MM.1S (cell line): ENCODE data around the gene NF2.

Experiments
- EZH2 ChIP-seq: fragments of 300-600 bp; sonication (generic); optimal IDR thresholded peaks from 2 replicates; pipeline ENCODE3; 2017; ENCODE audit warnings: low read depth, mild to moderate bottlenecking, antibody characterized with exemption, low read length, mixed read lengths
- TF ChIP-seq, protein P1 (sequence below): fragments of 300-600 bp; sonication (generic); IDR thresholded peaks from 2 replicates; pipeline ENCODE4 v1.5.1; 2016; ENCODE audit warnings: antibody characterized with exemption, low read length, mixed read lengths

DNA sequence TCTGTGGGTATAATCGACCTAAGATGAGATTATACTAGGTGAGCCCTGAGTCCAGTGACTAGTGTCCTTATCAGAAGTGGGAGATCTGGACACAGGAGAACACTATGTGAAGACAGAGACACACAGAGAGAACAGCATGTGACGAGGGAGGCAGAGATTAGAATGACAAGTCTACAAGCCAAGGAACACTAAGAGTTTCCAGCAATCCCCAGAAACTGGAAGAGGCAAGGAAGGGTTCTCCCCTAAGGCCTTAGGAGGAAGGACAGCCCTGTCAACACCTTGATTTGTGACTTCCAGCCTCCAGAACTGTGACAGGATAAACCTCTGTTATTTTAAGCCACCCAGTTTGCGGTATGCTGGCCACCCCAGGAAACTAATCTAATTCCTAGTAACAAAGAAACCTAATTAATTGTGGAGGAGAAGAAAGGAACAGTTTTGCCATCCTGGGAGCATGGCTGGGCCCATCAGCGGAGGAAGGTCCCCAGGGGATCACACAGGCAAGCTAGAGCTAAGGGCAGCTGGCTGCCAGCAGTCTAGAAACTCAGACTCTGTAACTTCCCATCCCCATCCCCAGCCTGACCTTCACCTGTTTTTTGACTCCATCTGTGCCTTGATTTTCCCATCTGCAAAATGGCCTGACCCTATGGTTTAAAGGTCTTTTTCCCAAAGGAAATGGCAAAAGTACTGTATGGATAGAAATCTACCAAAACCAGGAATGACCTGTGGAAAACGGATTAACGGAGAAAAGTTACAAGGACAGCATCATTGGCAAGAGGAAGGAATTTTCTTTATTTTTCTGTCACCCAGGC, 39.6 kb upstream of the NF2 start:
- TF ChIP-seq, protein P1, sequence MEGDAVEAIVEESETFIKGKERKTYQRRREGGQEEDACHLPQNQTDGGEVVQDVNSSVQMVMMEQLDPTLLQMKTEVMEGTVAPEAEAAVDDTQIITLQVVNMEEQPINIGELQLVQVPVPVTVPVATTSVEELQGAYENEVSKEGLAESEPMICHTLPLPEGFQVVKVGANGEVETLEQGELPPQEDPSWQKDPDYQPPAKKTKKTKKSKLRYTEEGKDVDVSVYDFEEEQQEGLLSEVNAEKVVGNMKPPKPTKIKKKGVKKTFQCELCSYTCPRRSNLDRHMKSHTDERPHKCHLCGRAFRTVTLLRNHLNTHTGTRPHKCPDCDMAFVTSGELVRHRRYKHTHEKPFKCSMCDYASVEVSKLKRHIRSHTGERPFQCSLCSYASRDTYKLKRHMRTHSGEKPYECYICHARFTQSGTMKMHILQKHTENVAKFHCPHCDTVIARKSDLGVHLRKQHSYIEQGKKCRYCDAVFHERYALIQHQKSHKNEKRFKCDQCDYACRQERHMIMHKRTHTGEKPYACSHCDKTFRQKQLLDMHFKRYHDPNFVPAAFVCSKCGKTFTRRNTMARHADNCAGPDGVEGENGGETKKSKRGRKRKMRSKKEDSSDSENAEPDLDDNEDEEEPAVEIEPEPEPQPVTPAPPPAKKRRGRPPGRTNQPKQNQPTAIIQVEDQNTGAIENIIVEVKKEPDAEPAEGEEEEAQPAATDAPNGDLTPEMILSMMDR: no peak
- no peak for TF ChIP-seq EZH2
